NCI-H146 treated with DMSO at 0.1 percent for 48 hours (cell line): ENCODE results near the gene MACROD2.

ENCODE experiments used
- DNase-seq: peaks from one replicate; lab custom pipeline; 2025; ENCODE audit not compliant: unreplicated experiment; lab: John Stamatoyannopoulos, UW

The MACROD2 gene

DNA sequence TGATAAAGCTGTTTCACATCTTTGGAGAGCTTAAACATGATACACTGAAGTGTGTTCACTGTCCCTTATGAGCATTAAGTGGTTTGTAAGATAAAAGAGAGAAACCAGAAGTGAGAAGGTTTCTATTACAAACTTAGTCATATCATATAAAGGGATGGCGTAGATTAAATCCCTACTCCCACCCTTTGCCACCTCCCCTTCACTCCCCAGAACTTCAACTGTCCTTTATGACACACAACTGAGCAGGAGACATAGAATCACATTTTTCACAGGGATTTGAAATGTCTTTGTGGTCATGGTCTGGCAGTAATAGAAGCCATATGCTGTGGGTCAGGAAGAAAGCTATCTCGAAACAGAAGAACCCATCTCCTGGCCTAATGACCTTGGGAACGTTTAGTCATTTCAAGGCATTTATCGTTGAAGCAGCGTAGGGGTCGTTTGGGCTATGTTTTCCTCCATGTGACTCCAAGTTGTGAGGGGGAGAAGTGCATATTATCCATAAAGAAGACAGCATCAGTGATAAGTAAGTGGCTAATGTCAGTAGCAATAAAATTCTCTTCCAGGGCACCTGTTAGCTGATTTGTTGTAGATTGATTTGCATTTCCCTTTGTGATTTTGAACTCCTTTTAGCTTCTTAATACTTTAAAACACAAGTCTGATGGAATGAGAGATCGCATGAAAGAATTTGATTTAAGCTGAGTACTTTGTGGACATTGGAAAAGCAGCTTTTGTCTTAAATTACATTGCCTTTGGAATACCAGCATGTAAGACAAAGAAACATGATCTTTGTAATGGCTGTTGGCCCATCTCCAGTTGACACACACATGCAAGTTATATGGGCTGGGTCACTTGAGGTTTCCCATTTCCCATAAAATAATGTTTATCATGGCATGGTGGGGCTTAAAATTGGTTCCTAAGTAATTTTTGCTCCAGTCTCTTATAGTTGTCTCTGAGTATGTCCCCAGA, 843.6 kb downstream of the MACROD2 start:
- peak; percentile 64 for DNase-seq

DNA sequence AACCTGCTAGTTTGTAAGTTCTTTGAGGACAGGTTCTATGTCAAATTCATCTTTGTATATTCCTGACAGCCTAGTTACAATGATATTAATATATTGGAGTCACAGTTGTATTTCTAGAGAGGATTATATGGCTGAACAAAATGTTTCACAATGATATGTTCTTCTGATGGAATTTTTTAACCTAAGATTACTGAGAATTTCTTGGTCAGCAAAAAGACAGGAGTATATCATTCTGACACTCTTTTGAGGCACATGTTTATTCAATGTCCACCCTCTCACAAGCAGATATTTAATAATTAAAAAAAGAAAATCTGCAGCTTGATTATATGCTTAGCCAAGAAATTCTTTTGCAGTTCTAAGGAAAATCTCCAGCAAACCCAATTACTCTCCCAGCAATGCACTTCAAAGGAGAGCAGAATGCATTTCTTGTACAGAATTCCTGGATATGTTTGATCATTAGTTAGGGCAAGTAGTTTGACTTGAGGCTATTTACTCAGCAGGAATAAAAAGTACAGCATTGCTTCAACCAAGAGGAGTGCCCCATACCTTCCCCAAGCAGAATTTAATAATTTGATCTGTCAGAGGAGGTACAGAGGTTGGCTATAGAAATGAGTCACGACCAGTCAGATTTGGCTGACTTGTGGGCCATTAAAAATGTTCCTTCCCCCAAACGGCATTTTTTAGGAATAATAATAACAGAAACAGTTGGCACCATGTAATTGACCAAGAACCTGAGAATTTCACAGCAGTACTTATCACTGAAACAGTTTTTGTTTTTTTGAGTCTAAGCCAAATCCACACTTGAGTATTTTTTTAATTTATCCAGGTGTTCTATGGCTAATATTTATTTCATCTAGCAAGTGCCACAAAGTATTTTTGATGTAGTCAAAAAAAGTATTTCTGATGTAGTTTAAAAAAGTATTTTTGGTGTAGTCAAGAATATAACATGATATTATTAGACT, 850.2 kb downstream of the MACROD2 start:
- no peak for DNase-seq

DNA sequence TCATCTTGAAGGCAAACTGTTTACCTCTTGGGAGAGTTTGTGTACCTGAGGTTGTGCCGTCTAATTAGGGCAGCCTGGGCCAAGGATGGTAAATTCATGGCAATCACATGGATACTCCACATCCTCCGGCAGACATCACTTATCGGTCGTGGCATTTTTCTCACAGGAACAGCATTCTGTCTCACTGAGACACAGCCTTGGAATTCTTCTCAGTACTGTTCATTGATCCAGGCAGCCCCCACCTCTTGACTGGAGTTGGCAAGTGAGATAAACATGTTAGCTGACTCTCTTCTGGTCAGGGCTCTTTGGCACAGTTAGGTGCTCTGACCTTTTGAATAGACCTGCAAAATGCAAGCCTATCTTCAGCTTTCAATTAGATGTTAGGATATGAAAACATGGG, 853.5 kb downstream of the MACROD2 start:
- DNase-seq, result no peak

DNA sequence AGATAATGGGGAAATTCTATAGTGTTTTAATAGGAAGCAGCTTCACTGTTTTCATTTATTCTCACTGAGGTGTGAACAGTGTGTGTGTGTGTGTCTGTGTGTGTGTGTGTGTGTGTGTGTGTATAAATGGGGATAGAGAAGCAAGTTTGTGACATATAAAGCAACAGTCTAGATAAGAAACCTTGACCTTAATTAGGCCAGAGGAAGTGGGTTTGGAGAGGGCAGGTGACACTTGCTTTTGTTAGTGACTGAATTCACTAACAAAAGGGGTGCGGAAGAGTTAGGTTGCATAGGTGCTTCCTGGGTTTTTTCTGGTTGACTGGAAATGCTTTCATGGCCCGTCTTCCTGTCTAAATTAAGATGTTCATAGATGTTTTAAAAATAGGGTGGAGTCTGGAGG, 857.8 kb downstream of the MACROD2 start:
- peak; percentile 17 for DNase-seq

DNA sequence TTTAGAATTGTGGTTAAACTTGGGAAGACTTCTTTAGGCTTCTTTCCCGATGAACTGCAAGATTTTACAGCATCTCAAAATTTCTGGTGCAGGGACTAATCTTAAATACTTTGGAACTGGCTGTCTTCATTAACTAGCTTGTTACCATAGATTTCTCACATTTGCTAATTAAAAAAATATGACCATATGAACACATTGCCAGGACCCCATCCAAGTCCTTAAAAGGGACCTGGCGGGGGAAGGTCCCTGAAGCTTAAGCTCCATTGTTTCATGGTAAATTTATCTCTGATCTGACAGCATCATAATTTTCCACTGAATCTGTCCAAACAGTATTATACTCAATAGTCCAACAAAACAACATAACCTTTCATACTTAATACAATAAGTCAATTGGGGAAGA, 859.9 kb downstream of the MACROD2 start:
- DNase-seq, result no peak

DNA sequence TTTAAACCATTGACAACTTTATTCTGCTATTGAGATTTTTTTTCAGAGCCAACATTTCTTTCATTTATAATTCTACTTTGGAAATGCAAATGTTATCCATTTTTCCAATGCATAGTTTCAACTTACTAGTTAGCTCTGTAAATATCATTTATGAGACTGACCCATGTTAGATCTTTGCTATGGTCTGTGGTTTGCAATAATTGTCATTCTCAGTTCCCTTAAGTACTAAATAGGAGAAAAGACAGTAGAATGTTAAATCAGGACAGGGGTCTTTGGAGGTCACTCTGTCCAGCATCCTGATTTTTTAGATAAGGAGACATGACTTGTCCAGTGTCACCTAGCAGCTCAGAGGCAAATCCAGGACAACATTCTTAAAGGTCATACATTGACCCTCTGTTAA, 864.3 kb downstream of the MACROD2 start:
- DNase-seq, result no peak

DNA sequence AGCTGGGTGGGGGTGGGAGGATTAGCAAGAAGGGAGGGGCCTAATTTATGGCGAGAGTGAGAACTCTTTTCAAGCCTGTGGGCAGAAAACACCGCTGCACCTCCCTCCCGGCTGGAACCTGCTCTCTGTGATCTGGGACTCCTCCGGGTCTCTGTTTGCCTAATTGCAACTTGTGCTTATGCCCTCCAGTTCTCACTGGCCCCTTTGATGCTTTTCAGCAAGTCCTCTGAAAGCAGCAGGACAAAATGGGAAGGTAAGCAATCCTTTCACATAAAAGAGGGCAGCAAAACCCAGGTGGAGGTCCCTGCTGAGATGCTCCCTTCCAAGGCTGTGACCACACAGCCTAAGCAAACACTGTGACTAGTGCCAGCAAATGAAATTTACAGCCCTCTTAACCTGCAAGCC, 865.1 kb downstream of the MACROD2 start:
- DNase-seq, result peak; percentile 99

DNA sequence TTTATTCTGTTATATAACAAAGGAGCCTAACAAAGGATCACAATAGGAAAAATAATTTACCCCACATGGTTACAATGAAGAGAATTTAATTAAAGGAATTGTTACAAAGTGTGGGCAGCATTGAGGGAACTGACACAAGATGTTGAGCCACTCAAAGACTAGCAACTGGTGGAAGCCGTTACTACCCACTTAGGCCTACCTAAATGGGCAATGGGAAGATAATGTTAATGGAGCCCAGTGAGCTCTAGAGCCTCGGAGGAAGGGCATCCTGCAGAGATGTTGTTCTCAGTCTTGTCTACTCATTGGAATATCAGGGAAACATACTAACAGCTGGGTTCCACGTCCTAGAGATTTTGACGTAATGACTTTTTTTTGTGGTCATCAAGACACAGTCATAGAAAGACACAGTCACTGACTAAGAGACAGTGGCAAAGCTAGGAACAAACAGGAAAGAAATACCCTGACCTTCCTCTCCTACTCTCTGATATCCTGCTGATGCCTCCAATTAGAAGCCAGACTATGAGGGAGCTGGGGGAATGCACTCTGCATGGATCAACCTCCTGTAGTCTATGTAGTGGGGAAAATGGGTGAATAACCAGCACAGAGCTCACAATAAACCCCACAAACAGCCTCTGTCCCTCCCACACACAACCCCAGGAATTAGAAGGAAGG, 865.8 kb downstream of the MACROD2 start:
- no peak for DNase-seq

DNA sequence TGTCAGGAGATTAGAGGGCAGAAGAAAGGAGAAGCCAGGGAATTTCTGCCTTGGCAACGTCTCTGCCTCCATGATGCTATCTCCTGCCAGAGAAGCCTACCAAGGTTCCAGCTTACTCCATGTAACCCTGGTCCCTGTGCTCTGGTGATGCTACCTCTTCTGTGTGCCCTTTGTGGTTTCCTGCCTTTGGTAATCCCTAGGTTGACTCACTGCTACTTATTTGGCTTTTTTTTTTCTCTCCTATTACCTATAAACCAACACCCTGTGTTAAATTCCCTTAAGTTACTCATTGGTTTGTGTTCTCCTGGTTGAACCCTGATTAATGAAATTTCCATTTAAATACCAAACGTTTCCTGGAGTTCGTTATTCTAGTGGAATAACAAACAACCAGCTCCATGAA, 869.9 kb downstream of the MACROD2 start:
- no peak for DNase-seq

DNA sequence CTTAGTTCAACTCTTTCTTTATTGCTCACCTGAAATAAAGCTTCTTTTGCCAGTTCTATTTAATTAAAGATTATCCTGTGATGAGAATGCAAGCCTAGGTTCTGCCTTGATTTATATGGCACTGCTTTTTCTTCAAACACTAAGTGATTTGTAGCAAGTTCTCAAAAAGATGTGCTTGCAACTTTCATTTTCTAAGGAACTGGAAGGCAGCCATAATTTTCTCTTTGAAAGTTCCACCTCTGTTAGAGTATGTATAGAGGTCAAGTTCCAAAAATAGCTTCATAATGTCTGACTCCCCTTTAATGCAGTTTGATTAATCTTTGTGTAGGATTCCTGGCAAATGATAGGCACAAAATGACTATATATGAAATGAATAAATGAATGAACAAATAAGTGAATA, 870.4 kb downstream of the MACROD2 start:
- DNase-seq, result no peak

DNA sequence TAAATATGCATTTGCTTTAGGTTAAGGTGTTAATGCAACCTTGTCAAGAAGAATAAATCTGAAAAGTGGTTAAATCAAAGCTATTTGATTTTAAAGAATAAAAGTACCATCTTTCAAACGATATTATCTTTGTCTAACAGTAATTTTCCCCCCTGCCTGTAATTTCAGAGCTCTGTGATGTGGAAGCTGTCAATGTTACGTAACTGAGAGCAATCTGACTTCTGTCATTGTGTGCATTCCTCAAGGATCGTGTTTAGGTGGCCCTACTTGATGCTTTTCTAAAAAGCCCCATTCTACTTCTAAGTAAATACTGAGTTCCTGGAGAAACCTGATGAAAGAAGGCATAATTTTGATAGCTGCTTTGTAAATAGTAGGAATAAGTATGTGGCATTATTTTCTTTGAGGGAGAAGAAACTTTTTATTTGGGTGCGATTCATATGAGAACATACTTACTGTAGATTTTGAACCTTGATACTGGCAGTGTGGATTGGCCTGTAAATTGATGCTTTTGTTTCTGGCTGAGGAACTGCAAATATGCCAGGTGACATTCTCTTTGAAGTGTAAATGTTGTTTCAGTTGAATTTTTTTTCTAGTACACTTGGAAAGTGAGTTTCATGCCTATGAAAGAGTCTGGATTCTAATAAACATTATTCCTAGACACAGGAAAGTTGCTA, 871.7 kb downstream of the MACROD2 start:
- DNase-seq, result peak; percentile 47

DNA sequence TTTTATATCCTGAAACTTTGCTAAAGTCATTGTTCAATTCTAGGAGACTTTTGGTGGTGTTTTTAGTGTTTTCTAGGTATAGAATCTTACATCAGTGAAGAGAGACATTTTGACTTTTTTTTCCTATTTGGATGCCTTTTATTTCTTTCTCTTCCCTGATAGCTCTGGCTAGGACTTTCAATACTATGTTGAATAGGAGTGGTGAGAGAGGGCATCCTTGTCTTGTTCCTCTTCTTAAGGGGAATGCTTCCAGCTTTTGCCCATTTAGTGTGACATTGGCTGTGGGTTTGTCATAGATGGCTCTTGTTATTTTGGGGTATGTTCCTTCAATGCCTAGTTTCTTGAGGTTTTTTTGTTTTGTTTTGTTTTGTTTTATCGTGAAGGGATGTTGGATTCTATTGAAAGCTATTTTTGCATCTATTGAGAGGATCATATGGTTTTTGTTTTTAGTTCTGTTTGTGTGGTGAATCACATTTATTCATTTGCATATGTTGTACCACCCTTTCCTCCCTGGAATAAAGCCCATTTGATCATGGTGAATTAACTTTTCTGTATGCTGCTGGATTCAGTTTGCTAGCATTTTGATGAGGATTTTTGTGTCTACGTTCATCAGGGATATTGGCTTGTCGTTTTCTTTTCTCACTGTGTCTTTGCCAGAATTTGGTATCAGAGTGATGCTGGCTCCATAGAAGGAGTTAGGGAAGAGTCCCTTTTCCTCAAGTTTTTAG, 882.1 kb downstream of the MACROD2 start:
- no peak for DNase-seq

DNA sequence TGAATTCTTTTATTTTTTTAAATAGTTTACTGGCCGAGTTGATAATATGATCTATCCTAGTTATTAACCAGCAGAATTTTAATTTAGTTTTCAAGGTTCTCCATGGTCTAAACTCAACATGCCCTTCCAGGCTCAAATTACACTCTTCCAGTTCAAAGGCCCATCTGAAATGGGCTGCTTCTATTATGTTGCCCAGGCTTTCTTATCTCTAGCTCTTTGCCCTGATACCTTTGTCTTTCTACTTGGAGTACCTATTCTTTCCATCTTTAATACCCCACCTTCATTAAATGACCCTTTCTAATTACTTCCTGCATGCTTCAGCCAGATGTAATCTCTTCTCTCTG, 883.3 kb downstream of the MACROD2 start:
- peak; percentile 85 for DNase-seq

DNA sequence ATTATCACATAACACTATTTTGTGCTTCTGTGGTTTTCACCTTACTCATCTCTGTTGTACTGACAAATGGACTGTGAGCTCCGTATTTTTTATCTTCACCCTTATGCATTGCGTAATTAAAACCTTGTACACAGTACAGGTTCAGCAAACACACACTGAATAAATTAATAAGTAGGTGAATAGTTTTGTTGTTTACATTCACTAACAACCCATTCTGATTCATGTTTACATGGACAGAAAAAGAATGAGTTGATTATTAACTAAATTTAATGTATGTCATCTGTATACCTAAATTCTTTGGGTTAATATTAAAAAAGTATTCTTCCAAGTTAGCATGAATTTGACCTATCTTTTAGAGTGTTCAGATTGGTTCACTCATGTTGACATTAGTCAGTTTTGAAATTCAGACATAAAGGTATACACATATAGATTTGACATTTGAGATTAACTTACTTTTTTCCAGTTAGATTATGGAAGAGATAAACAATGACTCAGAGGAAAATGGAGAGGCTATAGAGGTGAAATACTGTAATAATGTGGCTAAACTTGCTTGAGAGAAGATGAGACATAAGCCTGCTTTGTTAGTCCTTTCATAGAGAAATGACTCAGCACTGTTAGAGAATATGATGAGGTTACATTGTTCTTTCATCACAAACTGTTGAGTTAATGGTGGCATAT, 883.8 kb downstream of the MACROD2 start:
- peak; percentile 25 for DNase-seq

DNA sequence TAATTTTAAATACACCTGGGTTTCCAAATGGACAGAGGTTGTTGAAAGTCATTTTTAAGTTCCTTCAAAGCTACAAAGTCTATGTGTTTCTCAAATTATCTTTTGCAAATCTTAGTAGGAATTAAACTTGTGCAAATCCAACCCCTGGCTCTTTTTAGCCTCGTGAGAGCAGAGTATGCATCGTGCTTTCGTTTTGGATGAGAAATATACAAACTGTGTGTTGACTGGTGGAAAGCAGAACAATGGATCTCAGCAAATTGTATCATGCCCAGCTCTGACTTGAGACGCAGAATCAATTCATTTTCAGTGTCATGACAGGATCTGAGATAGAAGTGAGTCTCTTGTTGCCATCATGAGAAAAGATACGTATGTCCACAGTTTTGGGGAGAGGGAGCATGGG, 884.5 kb downstream of the MACROD2 start:
- no peak for DNase-seq

DNA sequence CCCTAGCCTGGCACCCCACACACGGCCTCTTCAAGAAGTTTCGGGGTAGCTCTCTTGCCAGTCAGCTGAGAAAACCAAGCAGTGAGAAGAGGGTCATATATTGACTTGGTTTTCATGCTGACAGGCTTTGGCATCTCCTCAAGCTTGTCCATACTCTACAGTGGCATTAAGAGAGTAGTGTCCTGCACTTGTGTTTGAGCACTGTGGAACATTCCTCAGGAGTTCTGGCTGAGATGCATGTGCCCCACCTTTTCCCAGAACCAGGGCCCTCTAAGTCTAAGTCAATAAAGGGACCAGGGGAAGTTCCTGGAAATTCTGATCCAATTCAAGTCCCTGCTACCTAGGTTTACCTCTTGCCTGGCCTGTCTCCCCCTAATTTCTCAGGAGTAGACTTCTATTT, 886.2 kb downstream of the MACROD2 start:
- no peak for DNase-seq

DNA sequence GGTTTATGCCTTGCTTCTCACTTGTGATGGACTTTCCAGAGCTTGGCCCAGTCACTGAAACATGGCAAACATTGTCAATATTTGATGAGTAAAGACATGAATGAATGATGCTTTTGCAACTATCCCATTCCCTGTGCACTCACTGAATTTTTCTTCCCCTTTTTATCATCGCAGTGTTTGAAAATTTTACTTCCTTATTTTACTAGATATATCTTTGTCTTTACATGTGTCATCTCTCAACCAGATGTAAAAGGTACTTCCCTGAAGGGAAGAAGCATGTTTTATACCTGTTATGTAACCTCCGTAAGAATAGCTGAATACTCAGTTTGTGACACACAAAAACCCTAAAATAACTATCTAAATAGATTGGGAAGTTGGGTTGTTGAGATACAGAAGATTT, 886.8 kb downstream of the MACROD2 start:
- DNase-seq, result no peak

DNA sequence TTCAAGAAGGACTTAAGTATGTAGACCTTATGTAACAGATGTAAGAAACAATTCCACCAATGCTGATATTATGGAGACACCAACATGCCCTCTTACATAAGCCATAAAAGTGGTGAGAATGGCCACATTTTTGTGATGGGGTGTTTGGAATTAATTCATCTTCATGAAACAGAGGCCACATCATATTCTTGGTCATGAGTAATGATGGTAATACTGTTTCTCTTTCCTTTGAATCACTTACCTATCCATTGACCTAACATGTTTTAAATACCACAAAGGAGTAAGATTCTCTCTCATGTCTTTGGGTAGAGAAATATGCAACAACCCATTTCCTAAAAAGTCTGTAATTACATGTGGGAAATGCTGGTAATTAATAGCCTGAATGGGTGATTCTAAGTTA, 887.5 kb downstream of the MACROD2 start:
- DNase-seq, result no peak

DNA sequence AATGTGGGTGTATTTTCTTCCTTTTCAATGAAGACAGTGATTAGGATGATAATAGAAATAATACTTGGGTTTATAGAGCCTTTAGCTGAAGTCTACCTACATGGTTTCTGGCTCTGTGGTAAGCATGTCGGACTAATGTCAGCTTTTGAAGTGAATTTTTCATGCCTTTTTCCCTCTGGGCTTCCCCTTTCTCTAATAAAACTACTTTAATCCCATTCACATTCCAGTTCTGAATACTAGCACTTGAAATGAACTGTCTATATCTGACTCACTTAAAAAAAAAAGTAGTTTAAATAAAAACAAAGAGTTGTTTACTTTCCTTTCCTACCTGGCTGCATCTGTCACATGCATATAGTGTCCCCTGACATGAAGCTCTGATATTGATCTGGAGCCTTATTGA, 888.0 kb downstream of the MACROD2 start:
- DNase-seq, result no peak

DNA sequence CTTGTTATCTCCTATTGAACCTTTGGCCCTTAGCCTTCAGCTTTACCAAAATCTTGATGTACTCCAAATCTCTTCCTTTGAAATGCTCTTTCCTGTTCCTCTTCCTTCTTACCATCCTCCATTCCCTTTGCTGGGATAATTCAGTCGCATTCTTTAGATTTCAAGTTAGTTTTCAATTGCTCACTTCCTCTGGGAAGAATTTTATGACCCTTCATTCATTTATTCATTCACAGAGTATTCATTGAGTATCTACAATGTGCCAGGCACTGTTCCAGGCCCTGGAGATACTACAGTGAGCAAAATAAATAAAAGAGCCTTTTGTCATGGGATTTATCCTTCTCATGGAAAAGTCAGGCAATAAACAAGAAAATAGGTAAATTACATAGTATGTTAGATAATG, 890.3 kb downstream of the MACROD2 start:
- no peak for DNase-seq
